Endothelial cell of umbilical vein (primary cell): Measurements from ENCODE around the gene RETSAT. TPM values are rescaled to one million over a fixed set of nuclear protein-coding genes. Genes with fewer than 3 reads are reported as not detected.

Source experiments
- BruUV-seq: library from RNA; stranded (reverse); fragments of 400-500 nt; replicated peaks from 2 replicates; lab custom pipeline; 2021; lab: Mats Ljungman, UMichigan
- CTCF ChIA-PET: fragments of 300-600, 350-600 bp; sonication (Branson Sonifier 250); formaldehyde crosslinking; loops from one replicate; lab custom pipeline; 2021; ENCODE audit warnings: antibody characterized with exemption, inconsistent platforms; lab: Charles Lee
- POLR2A ChIA-PET: fragments of 300-600, 350-600 bp; sonication (Branson Sonifier 250); formaldehyde crosslinking; loops from one replicate; lab custom pipeline; 2021; ENCODE audit warnings: antibody characterized with exemption, inconsistent platforms; lab: Charles Lee
- DNase-seq: peaks from one replicate; pipeline ENCODE4 v3.0.0-alpha.2; 2011; ENCODE audit warnings: low read depth, low spot score
- FAIRE-seq: peaks from 2 replicates; lab custom pipeline; 2011; peaks lifted over from hg19 to GRCh38; lab: Jason Lieb, UNC
- H2AFZ ChIP-seq: 2 replicates; pipeline ENCODE4 v1.6.0; 2012; ENCODE audit warnings: low read depth, low read length, control low read depth, inconsistent platforms
- H3K27ac ChIP-seq: 2 replicates; pipeline ENCODE4 v1.5.1; 2011; ENCODE audit warnings: low read depth, mild to moderate bottlenecking, control low read depth, low read length, moderate library complexity; ENCODE audit not compliant: insufficient read depth
- H3K27me3 ChIP-seq, 2 experiments: 2 replicates each; pipeline versions ENCODE4 v1.6.0 to v1.6.1; 2011; ENCODE audit warnings: low read length in 2 of 2, mixed read lengths in 1 of 2; ENCODE audit not compliant: control insufficient read depth in 2 of 2, insufficient read depth in 2 of 2
- H3K36me3 ChIP-seq, 2 experiments: 2 replicates in 1 of 2; 3 replicates in 1 of 2; pipeline ENCODE4 v1.5.1; 2011; ENCODE audit warnings: low read length in 2 of 2, mild to moderate bottlenecking in 1 of 2, moderate library complexity in 1 of 2; ENCODE audit not compliant: control insufficient read depth in 2 of 2, insufficient read depth in 2 of 2; ENCODE audit errors: extremely low read depth in 1 of 2
- H3K4me1 ChIP-seq: 3 replicates; pipeline ENCODE4 v1.5.1; 2011; ENCODE audit warnings: mild to moderate bottlenecking, low read length; ENCODE audit not compliant: control insufficient read depth, insufficient read depth; ENCODE audit errors: extremely low read depth
- H3K4me2 ChIP-seq: 2 replicates; pipeline ENCODE4 v1.6.1; 2011; ENCODE audit warnings: low read length, control low read depth, mixed read lengths; ENCODE audit not compliant: insufficient read depth
- H3K4me3 ChIP-seq, 3 experiments: fragments of 200-600 bp in 1 of 3; sonication (generic), shearing (Covaris generic) in 1 of 3; replicated peaks in 1 of 3; 2 replicates each; pipeline ENCODE4 v1.5.1; 2011 to 2016; ENCODE audit warnings: control low read depth in 3 of 3, low read length in 3 of 3, mild to moderate bottlenecking in 2 of 3, inconsistent platforms in 1 of 3, low read depth in 1 of 3, moderate library complexity in 1 of 3; ENCODE audit not compliant: insufficient read depth in 1 of 3
- H3K79me2 ChIP-seq: 2 replicates; pipeline ENCODE4 v1.6.0; 2012; ENCODE audit warnings: low read length, inconsistent platforms; ENCODE audit not compliant: control insufficient read depth, insufficient read depth
- H3K9ac ChIP-seq: replicated peaks from 2 replicates; pipeline ENCODE3; 2011; ENCODE audit warnings: low read length, control low read depth; ENCODE audit not compliant: insufficient read depth; ENCODE audit errors: extremely low read depth
- H3K9me1 ChIP-seq: replicated peaks from 3 replicates; pipeline ENCODE4 v1.6.0; 2011; ENCODE audit warnings: mild to moderate bottlenecking, low read length; ENCODE audit not compliant: control insufficient read depth, insufficient read depth; ENCODE audit errors: extremely low read depth
- H3K9me3 ChIP-seq: replicated peaks from 2 replicates; pipeline ENCODE4 v1.5.1; 2012; ENCODE audit warnings: low read length, inconsistent platforms; ENCODE audit not compliant: control insufficient read depth, insufficient read depth
- H4K20me1 ChIP-seq: replicated peaks from 2 replicates; pipeline ENCODE3; 2011; ENCODE audit warnings: mild to moderate bottlenecking, low read length; ENCODE audit not compliant: control insufficient read depth, insufficient read depth; ENCODE audit errors: extremely low read depth
- CTCF ChIP-seq, 2 donors: IDR thresholded peaks; 1 replicate in 1 of 2; 2 replicates in 1 of 2; pipeline ENCODE4 v1.5.1; 2011; ENCODE audit warnings: low read length in 2 of 2, mild to moderate bottlenecking in 2 of 2, moderate library complexity in 2 of 2, control low read depth in 1 of 2, inconsistent platforms in 1 of 2, low read depth in 1 of 2; ENCODE audit not compliant: insufficient read depth in 1 of 2; ENCODE audit errors: extremely low read depth in 1 of 2
- EZH2 ChIP-seq: IDR thresholded peaks from 2 replicates; pipeline ENCODE4 v1.6.1; 2012; ENCODE audit warnings: borderline replicate concordance, low read depth, mild to moderate bottlenecking, moderate library complexity, low read length, inconsistent platforms; ENCODE audit not compliant: severe bottlenecking
- FOS ChIP-seq: IDR thresholded peaks from 2 replicates; pipeline ENCODE4 v1.6.1; 2011; ENCODE audit warnings: mild to moderate bottlenecking, low read length, moderate library complexity, borderline replicate concordance; ENCODE audit not compliant: insufficient read depth
- GATA2 ChIP-seq: IDR thresholded peaks from 2 replicates; pipeline ENCODE4 v1.7.0; 2011; ENCODE audit warnings: low read depth, mild to moderate bottlenecking, moderate library complexity, mixed read lengths, low read length; ENCODE audit not compliant: insufficient read length, insufficient read depth
- JUN ChIP-seq: IDR thresholded peaks from 2 replicates; pipeline ENCODE4 v1.6.1; 2011; ENCODE audit warnings: borderline replicate concordance, low read depth; ENCODE audit not compliant: insufficient read length, insufficient read depth
- MAX ChIP-seq: IDR thresholded peaks from 2 replicates; pipeline ENCODE4 v1.6.1; 2011; ENCODE audit not compliant: insufficient read depth, insufficient read length
- MYC ChIP-seq: IDR thresholded peaks from one replicate; pipeline ENCODE4 v1.6.1; 2011; ENCODE audit warnings: mild to moderate bottlenecking, low read depth, low read length
- POLR2A ChIP-seq: IDR thresholded peaks from 2 replicates; pipeline ENCODE4 v1.6.1; 2012; ENCODE audit warnings: low read depth, mild to moderate bottlenecking, control low read depth, low read length
- POLR2AphosphoS5 ChIP-seq: IDR thresholded peaks from 2 replicates; pipeline ENCODE4 v1.6.1; 2012; ENCODE audit warnings: low read depth, mild to moderate bottlenecking, control low read depth, low read length, moderate library complexity; ENCODE audit not compliant: insufficient read depth
- dilution Hi-C: fragments of 300-500 bp; cut with MboI; formaldehyde crosslinking; loops from one replicate; pipeline ENCODE4 v1.15.0; 2019; ENCODE audit warnings: low sequenced_read_pairs; ENCODE audit not compliant: extremely low pct_ligation_motif_present
- intact Hi-C: fragments of 100-400 bp; cut with micrococcal nuclease; formaldehyde crosslinking; loops from one replicate; pipeline ENCODE4 v1.10.0; 2022
- polyA plus RNA-seq, 4 experiments: library from polyadenylated mRNA; depleted of rRNA in 3 of 4; stranded (reverse) in 3 of 4; unstranded in 1 of 4; fragments of >200 nt; gene quantifications; 2 replicates each; pipeline versions ENCODE4 v1.2.1 to v1.2.3, GENCODE V29; 2011 to 2012; ENCODE audit warnings: missing spikeins in 1 of 4
- total RNA-seq: library from RNA; stranded (reverse); gene quantifications from 2 replicates; pipeline ENCODE4 v1.2.3, GENCODE V29; 2021

RETSAT gene
- total and polyA plus RNA-seq, 2 donors (not counting 3 experiments of a cell fraction or from before 2014, with no cell fraction given): 43.8 to 59.1 TPM

GRCh38 chr2:85400541-85401463, 46.5 kb upstream of the RETSAT start:
- CTCF ChIA-PET: interaction anchor here (1.0 to 1.7 kb wide), 2 partner anchors 17 to 151 kb away, joined by 3 to 4 read pairs; no protein-coding TSS in a partner anchor
- no peaks in the 10 kb centered on the region for H3K27me3 ChIP-seq
- no peaks in the 10 kb centered on the region for H3K79me2 ChIP-seq
- FAIRE-seq: no peak
- H4K20me1 ChIP-seq: no peaks in the 10 kb centered on the region
- H3K27ac ChIP-seq: no peak overlapping the region
- H3K9ac ChIP-seq: no peak overlapping the region
- no peak overlapping the region for H3K4me2 ChIP-seq
- no peak overlapping the region for H3K4me3 ChIP-seq
- no peak overlapping the region for H2AFZ ChIP-seq
- H3K4me1 ChIP-seq: peaks cover 5% of the 10 kb centered on the region
- intact Hi-C loops (no loop called here), dilution Hi-C loops (no loop called here)
- no peaks in the 10 kb centered on the region for H3K9me3 ChIP-seq
- BruUV-seq: no TSS peak
- no peak for TF ChIP-seq MAX
- TF ChIP-seq JUN: no peak
- no peak for TF ChIP-seq CTCF (IDR thresholded peaks at IDR 0.05; ENCODE audit: extremely low read depth in 1 of 2, insufficient read depth in 1 of 2, low read depth in 1 of 2, low read length in 2 of 2)
- TF ChIP-seq EZH2: no peak
- TF ChIP-seq GATA2: no peak
- TF ChIP-seq MYC: no peak
- no peak for TF ChIP-seq POLR2AphosphoS5
- no peak for TF ChIP-seq POLR2A
- TF ChIP-seq FOS: no peak
- POLR2A ChIA-PET: no interaction called here
- no peak for DNase-seq
- no peaks in the 10 kb centered on the region for H3K9me1 ChIP-seq
- H3K36me3 ChIP-seq: peaks cover 2% of the 10 kb centered on the region in 2 experiments
